ENCODE measurements around the gene INSRR.

INSRR gene

GRCh38 chr1:156803086-156803851 lies 55.6 kb downstream of the INSRR start:
- no peak for FAIRE-seq

DNA sequence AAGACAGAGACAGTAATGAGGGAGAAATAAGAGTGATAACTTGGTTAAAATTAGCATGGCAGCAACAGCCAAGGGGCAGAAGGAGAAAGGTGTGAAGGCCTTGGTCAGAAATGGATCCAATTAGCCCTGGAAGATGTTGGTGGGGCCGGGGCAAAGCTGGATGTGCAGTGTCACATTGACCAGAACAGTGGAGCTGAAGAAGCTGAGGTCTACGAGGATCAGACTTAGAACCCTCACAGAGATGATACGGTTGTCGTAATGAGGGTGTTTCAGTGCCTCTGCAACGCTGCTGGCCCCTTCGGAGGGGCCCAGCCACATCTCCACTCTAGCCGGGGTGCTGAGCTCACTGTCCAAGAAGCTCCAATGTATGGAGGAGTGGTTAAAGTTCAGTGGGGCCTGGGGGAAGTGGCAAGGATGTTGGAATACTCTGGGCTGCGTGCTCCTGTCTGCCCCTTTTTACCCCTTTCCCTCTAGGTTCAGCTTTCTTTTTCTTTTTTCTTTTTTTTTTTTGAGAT lies 56.4 kb downstream of the INSRR start:
- no peak for FAIRE-seq

GRCh38 chr1:156801409-156802121 lies 57.4 kb downstream of the INSRR start:
- FAIRE-seq, result peak; percentile 92

- FAIRE-seq, result peak; percentile 69
Measured at GRCh38 chr1:156797212-156797871, 61.6 kb downstream of the INSRR start.

DNA sequence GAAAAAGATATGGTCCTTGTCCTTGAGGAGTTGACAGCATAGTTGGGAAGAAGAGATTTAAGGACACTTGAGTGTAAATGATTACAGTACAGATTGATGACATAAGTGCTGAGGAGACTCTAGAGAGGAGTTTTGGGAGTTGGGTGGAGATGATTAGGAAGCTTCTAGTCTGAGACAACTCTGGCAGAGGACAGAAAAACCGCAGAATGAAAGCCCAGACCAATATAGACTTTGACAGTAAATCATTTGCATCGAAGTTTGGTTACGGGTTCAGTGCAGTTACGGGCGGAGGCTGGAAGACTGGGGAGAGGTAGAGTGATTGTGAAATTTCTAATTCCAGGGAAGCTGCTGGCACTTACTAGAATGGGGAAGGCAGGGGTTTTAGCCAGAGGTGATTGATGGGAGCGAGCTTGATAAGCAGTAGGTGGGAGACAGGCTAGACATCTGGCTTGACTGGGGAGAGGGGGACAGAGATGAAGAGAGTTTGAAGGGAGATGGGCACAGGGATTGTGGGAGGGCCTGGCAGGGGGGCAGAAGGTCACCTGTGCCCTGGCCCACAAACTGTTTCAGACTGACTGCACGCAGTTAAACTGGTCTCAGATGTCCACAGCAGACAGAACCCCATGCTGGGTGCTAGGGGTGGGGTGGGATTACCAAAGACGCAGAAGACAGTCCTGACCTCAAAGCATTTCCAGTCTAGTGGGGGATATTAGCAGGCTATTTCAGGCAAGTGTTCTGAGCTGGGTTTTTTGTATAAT lies 62.4 kb downstream of the INSRR start:
- no peak for FAIRE-seq

GRCh38 chr1:156795787-156796186 lies 63.1 kb downstream of the INSRR start:
- FAIRE-seq, result no peak

GRCh38 chr1:156795374-156795733 lies 63.6 kb downstream of the INSRR start:
- no peak for FAIRE-seq

DNA sequence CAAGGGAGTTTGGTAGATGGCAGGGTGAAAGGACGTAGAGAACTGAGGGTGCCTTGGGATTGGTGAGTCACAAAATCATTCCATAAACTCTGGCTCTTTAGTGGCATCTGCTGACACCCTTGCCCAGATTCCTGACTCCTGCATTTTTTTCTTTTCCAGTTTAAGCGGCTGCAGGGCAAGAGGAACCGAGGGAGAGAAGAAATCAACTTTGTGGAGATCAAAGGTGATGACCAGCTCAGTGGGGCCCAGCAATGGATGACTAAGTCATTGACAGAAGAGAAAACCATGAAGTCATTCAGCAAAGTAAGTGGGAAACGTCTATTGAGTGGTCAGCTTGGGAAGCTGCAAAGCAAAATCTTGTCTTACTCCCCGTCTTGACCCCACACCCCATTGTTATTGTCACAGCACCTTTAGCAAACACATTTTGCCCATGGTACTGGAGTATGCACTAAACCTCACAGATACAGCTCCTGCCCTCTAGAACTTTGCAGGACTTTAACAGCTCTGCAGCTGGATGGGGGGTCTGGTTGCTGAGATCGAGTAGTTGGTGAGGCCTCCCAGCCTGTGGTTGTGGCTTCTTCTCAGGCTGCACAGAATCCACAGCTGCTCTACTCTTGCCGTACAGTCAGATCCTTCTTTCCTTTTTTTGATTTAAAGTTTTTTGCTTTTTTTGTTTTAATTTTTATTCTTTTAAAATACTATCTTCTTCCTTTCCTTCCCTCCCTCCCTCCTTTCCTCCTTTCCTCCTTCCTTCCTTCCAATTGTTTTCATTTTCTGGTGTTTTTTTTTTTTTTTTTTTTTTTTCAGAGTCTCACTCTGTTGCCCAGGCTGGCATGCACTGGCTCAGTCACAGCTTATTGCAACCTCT lies 64.2 kb downstream of the INSRR start:
- FAIRE-seq, result no peak
